ENCODE measurements around the gene YPEL5.

DNA sequence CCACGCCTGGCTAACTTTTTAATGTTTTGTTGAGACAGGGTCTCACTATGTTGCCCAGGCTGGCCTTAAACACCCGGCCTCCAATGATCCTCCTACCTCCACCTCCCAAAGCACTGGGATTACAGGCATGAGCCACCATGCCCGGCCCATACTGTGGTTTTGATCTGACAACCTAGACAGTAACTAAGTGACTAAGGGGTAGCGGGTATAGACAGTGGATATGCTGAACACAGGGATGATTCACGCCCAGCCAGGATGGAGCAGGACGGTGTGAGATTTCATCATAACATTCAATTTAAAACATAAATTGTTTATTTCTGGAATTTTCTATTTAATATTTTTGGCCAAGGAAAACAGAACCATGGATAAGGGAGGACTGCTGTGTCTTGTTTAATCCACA lies 36.0 kb upstream of the YPEL5 start:
- TF ChIP-seq EZH2 (IDR thresholded peaks at IDR 0.05; ENCODE audit: borderline replicate concordance, control insufficient read depth, low read depth, low read length) (no peak), GABPA (IDR thresholded peaks at IDR 0.05; ENCODE audit: low read depth) (no peak), ZZZ3 (IDR thresholded peaks at IDR 0.05; ENCODE audit: control insufficient read depth, insufficient read length, low read depth) (no peak), EED (IDR thresholded peaks at IDR 0.05; ENCODE audit: low read depth) (no peak), DPF2 (IDR thresholded peaks at IDR 0.05) (no peak)
- TF ChIP-seq, protein P1, sequence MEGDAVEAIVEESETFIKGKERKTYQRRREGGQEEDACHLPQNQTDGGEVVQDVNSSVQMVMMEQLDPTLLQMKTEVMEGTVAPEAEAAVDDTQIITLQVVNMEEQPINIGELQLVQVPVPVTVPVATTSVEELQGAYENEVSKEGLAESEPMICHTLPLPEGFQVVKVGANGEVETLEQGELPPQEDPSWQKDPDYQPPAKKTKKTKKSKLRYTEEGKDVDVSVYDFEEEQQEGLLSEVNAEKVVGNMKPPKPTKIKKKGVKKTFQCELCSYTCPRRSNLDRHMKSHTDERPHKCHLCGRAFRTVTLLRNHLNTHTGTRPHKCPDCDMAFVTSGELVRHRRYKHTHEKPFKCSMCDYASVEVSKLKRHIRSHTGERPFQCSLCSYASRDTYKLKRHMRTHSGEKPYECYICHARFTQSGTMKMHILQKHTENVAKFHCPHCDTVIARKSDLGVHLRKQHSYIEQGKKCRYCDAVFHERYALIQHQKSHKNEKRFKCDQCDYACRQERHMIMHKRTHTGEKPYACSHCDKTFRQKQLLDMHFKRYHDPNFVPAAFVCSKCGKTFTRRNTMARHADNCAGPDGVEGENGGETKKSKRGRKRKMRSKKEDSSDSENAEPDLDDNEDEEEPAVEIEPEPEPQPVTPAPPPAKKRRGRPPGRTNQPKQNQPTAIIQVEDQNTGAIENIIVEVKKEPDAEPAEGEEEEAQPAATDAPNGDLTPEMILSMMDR (IDR thresholded peaks at IDR 0.05 in 2 of 3, conservative IDR thresholded peaks at IDR 0.05 in 1 of 3; ENCODE audit: control insufficient read depth in 2 of 3, extremely low read depth in 1 of 3, insufficient read depth in 1 of 3, low read depth in 3 of 3, low read length in 3 of 3): no peak

All from GM12878 (cell line).